A673 (cell line): ENCODE results near the gene NR4A3. TPM values are rescaled to one million over a fixed set of nuclear protein-coding genes. Genes with fewer than 3 reads are reported as not detected.

Experiments used
- BruUV-seq: library from RNA; stranded (reverse); fragments of 400-500 nt; replicated peaks from 2 replicates; lab custom pipeline; 2021; lab: Mats Ljungman, UMichigan
- CTCF ChIA-PET: fragments of 300-600 bp; sonication (Branson Sonifier 250); formaldehyde crosslinking; loops from one replicate; lab custom pipeline; 2022; ENCODE audit warnings: antibody characterized with exemption; lab: Charles Lee
- POLR2A ChIA-PET: fragments of 300-600 bp; sonication (Branson Sonifier 250); formaldehyde crosslinking; loops from one replicate; lab custom pipeline; 2022; ENCODE audit warnings: antibody characterized with exemption; ENCODE audit not compliant: low non-redundant PET; lab: Charles Lee
- DNase-seq: peaks from one replicate; pipeline ENCODE4 v3.0.0-alpha.2; 2015; ENCODE audit warnings: low spot score
- H3K27ac ChIP-seq: fragments of 200-600 bp; sonication (generic); 2 replicates; pipeline ENCODE4 v1.5.1; 2016; ENCODE audit warnings: mixed run types, low read depth, mild to moderate bottlenecking, mixed read lengths, antibody characterized with exemption, low read length; ENCODE audit not compliant: poor library complexity, severe bottlenecking
- H3K27me3 ChIP-seq: fragments of 200-600 bp; sonication (generic); replicated peaks from 2 replicates; pipeline ENCODE4 v1.6.1; 2017; ENCODE audit warnings: mixed run types, low read depth, mild to moderate bottlenecking, mixed read lengths, antibody characterized with exemption, low read length; ENCODE audit not compliant: insufficient read depth, poor library complexity
- H3K36me3 ChIP-seq: fragments of 200-600 bp; sonication (generic); 2 replicates; pipeline ENCODE4 v1.6.1; 2016; ENCODE audit warnings: mixed run types, mild to moderate bottlenecking, mixed read lengths, antibody characterized with exemption, low read length; ENCODE audit not compliant: insufficient read depth, poor library complexity, severe bottlenecking
- H3K4me1 ChIP-seq: fragments of 200-600 bp; sonication (generic); 2 replicates; pipeline ENCODE4 v1.6.1; 2017; ENCODE audit warnings: mixed run types, mild to moderate bottlenecking, mixed read lengths, antibody characterized with exemption, low read length; ENCODE audit not compliant: insufficient read depth, poor library complexity, severe bottlenecking
- H3K4me3 ChIP-seq: fragments of 200-600 bp; sonication (generic); 2 replicates; pipeline ENCODE4 v1.5.1; 2016; ENCODE audit warnings: low read depth, mixed run types, mild to moderate bottlenecking, mixed read lengths, low read length; ENCODE audit not compliant: poor library complexity, severe bottlenecking
- H3K9me3 ChIP-seq: fragments of 200-600 bp; sonication (generic); 2 replicates; pipeline ENCODE4 v1.6.1; 2016; ENCODE audit warnings: mixed run types, low read depth, mild to moderate bottlenecking, mixed read lengths, antibody characterized with exemption, low read length; ENCODE audit not compliant: poor library complexity, severe bottlenecking
- CTCF ChIP-seq: fragments of 300-800, 200-600 bp; sonication (generic); conservative IDR thresholded peaks from 2 replicates; pipeline ENCODE4 v1.5.1; 2017; ENCODE audit warnings: low read depth, mild to moderate bottlenecking, antibody characterized with exemption, low read length, moderate library complexity, mixed read lengths
- EZH2 ChIP-seq: fragments of 200-600 bp; sonication (generic); IDR thresholded peaks from 2 replicates; pipeline ENCODE4 v1.6.1; 2017; ENCODE audit warnings: borderline replicate concordance, low read depth, mild to moderate bottlenecking, mixed read lengths, antibody characterized with exemption, low read length; ENCODE audit not compliant: poor library complexity, severe bottlenecking
- intact Hi-C: fragments of 100-400 bp; cut with micrococcal nuclease; formaldehyde crosslinking; loops from one replicate; pipeline ENCODE4 v1.10.0; 2022; ENCODE audit not compliant: unreplicated experiment
- total RNA-seq: library from RNA; stranded (reverse); gene quantifications from 2 replicates; pipeline ENCODE4 v1.2.3, GENCODE V29; 2021

The NR4A3 gene
- total RNA-seq, 1 experiment from 2014 or later = 6.4 TPM

- Histone ChIP-seq H3K4me1 (no peaks in the 10 kb centered on the region), H3K27me3 (no peaks in the 10 kb centered on the region), H3K27ac (no peak overlapping the region), H3K36me3 (no peaks in the 10 kb centered on the region), H3K4me3 (no peak overlapping the region), H3K9me3 (no peaks in the 10 kb centered on the region)
- DNase-seq = no peak
- CTCF ChIA-PET = no interaction called here
- TF ChIP-seq CTCF (no peak), EZH2 (no peak)
- BruUV-seq = no TSS peak
- intact Hi-C loops = no loop called here
- POLR2A ChIA-PET = no interaction called here
Observed at GRCh38 chr9:99873531-99873930, 51.8 kb downstream of the NR4A3 start.

DNA sequence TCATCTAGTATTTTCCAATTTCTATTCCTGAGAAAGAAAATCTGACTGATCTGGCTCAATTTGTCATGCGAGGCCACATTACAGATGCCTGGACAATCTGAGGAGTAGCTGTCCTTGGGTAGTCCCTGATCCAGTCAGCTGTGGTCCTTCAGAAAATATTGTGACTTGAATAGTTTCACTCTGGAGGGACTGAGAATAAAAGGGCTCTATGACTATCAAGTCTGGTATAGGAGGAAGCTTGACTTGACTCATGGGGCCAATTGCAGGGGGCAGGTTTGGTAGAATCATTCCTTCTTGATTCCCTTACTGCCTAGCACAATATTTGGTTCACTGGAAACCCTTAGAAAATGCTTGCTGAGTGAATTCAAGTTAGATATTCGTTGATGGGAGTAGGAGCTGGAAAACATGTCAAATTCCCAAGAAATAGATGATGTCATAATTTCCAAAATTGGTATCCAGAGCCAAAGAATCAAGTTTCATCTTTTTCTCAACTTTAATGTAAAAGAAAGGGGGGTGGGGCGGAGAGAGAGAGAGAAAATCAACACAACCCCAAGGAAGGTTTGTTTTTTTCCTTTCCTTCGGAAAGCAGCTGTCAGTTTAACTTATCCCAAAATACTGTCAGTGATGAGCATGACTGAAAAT is 52.4 kb downstream of the NR4A3 start:
- CTCF ChIA-PET = no interaction called here
- intact Hi-C loops = no loop called here
- H3K27me3 ChIP-seq = no peaks in the 10 kb centered on the region
- H3K4me3 ChIP-seq = no peak overlapping the region
- H3K4me1 ChIP-seq = no peaks in the 10 kb centered on the region
- TF ChIP-seq CTCF (no peak), EZH2 (no peak)
- no peaks in the 10 kb centered on the region for H3K36me3 ChIP-seq
- no peak overlapping the region for H3K27ac ChIP-seq
- H3K9me3 ChIP-seq = no peaks in the 10 kb centered on the region
- no peak for DNase-seq
- no TSS peak for BruUV-seq
- POLR2A ChIA-PET = no interaction called here

GRCh38 chr9:99876190-99876589 is 54.5 kb downstream of the NR4A3 start:
- H3K27ac ChIP-seq = no peak overlapping the region
- BruUV-seq = no TSS peak
- ChIA-PET POLR2A (no interaction called here), CTCF (no interaction called here)
- no peaks in the 10 kb centered on the region for H3K36me3 ChIP-seq
- intact Hi-C loops = no loop called here
- TF ChIP-seq CTCF (no peak), EZH2 (no peak)
- no peaks in the 10 kb centered on the region for H3K4me1 ChIP-seq
- no peaks in the 10 kb centered on the region for H3K9me3 ChIP-seq
- no peaks in the 10 kb centered on the region for H3K27me3 ChIP-seq
- no peak for DNase-seq
- H3K4me3 ChIP-seq = no peak overlapping the region
